Subcutaneous abdominal adipose tissue (tissue), 5 donors: Measurements from ENCODE around the gene LPXN.
A peak's percentile ranks its signal among the peaks of the same experiment; 100 is the strongest.

Experiments
- H3K27ac ChIP-seq: one replicate; pipeline ENCODE4 v1.7.0; 2013; ENCODE audit warnings: low read depth, mild to moderate bottlenecking, inconsistent platforms, low read length, moderate library complexity
- H3K27me3 ChIP-seq, 5 donors: one replicate each; pipeline ENCODE4 v1.7.0; 2013; ENCODE audit warnings: low read length in 5 of 5, inconsistent platforms in 1 of 5; ENCODE audit not compliant: control insufficient read depth in 5 of 5, insufficient read depth in 4 of 5
- H3K36me3 ChIP-seq, 5 donors: one replicate each; pipeline ENCODE4 v1.7.0; 2013; ENCODE audit warnings: low read length in 5 of 5; ENCODE audit not compliant: control insufficient read depth in 5 of 5, insufficient read depth in 5 of 5
- H3K4me1 ChIP-seq, 5 donors: one replicate each; pipeline ENCODE4 v1.7.0; 2013; ENCODE audit warnings: low read length in 5 of 5, mild to moderate bottlenecking in 3 of 5, moderate library complexity in 1 of 5; ENCODE audit not compliant: control insufficient read depth in 5 of 5, insufficient read depth in 5 of 5
- H3K4me3 ChIP-seq, 5 donors: one replicate each; pipeline ENCODE4 v1.7.0; 2013; ENCODE audit warnings: low read length in 5 of 5, low read depth in 1 of 5
- H3K9ac ChIP-seq, 5 donors: one replicate each; pipeline ENCODE4 v1.7.0; 2013; ENCODE audit warnings: low read length in 5 of 5, mild to moderate bottlenecking in 4 of 5, moderate library complexity in 3 of 5
- H3K9me3 ChIP-seq, 5 donors: one replicate each; pipeline ENCODE4 v1.7.0; 2013; ENCODE audit warnings: low read length in 5 of 5; ENCODE audit not compliant: control insufficient read depth in 5 of 5
- donor health status: healthy.
- donor health status: healthy.
- donor health status: healthy.
- donor health status: healthy.
- donor health status: healthy.

LPXN gene

DNA sequence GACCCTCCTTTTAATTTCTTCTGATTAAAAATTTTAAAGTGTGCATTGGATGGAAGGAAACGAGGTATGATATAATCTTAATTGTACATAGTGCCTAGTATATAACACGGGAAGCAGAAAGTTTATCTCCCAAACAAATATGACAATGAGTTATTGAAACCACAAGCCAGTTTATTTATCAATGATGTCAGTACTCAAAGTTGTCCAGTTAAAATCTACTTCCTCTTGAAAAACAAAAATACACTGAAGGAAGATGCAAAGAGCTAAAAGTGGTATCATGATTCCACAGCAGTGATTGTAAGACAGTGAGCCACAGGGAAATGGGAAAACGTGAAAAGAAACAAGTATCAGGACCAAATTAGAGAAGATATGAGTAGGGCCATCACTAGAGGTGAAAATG, 48.9 kb downstream of the LPXN start:
- Histone ChIP-seq H3K27me3 (no peaks in the 10 kb centered on the region), H3K9ac (no peak overlapping the region), H3K27ac (no peak overlapping the region), H3K4me3 (no peak overlapping the region), H3K36me3 (peaks cover 14 to 34% (median 21%) of the 10 kb centered on the region in 5 donors), H3K4me1 (peaks cover 0 to 8% (median 8%) of the 10 kb centered on the region in 5 donors), H3K9me3 (no peaks in the 10 kb centered on the region)

DNA sequence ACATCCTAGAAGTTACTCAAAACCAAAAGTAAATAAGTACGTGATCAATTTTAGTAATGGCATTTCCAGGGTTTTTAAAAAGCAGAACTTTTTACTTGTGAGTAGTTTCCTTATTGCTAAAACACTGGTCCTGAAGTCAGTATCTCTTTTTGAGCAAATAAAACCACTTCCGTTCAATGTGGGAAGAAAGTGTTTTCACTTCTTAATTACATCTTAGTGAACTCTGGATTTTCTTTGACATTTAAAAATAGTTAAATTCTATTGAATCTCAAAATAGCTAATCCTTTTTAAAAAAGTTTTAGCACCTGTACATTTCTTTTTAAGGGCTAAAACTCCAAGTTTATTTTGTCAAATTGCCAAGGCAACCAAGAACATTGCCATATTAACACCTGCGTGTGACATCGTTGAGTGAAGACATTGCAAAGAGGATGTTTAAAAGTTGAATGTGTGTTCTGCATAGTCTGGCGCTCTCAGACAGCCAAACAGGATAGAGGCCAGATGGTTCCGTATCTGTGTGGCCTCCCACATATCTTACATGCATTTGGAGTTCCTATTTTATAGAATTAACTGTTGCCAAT, 50.5 kb downstream of the LPXN start:
- H3K27ac ChIP-seq = no peak overlapping the region
- H3K9ac ChIP-seq = no peak overlapping the region
- H3K36me3 ChIP-seq = peaks cover 12 to 23% (median 17%) of the 10 kb centered on the region in 5 donors
- H3K4me3 ChIP-seq = no peak overlapping the region
- no peaks in the 10 kb centered on the region for H3K9me3 ChIP-seq
- H3K27me3 ChIP-seq = no peaks in the 10 kb centered on the region
- peaks cover 0 to 8% (median 8%) of the 10 kb centered on the region in 5 donors for H3K4me1 ChIP-seq

DNA sequence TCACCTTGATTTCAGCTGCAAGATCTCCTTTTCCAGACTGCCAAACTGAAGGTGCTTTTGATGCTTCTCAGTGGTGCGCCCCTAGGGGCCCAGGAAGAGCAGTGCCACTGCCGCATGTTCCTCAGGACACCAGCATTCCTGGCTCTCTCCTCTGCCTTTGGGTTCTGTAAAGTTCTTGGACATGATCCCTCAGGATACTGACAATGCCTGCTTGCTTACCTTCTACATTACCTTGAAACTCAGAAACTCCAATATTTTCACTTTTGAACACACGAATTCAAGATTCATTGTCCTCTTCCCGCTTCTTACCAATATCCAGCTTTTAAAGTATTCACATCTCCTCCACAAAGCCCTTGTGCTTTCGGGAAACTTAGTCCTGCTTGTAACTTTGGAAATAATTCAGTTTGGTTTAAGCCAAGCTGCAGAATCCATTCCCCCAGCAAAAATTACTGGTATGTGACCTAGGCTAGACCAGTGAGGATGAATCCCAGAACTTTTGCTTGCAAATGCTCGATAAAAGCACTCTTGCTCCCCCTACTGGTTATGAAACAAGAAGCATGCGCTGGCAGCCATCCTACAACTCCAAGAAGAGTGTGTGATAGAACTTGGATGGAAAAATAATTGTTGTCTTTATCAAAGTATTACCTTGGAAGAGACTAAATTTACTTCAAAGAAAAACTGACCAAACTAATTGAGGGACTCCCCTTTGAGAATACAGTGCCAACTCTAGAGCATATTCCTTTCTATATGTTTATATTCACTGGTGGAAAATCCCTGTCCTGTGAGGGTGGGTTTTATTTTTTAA, 51.2 kb downstream of the LPXN start:
- no peak overlapping the region for H3K27ac ChIP-seq
- peak overlapping the region in 1 of 5 donors; percentile 12 for H3K9ac ChIP-seq
- no peaks in the 10 kb centered on the region for H3K27me3 ChIP-seq
- peaks cover 0 to 8% (median 8%) of the 10 kb centered on the region in 5 donors for H3K4me1 ChIP-seq
- H3K9me3 ChIP-seq = no peaks in the 10 kb centered on the region
- peak overlapping the region in 4 of 5 donors; percentile 4 to 42 (median 34) for H3K4me3 ChIP-seq
- peaks cover 12 to 21% (median 12%) of the 10 kb centered on the region in 5 donors for H3K36me3 ChIP-seq

DNA sequence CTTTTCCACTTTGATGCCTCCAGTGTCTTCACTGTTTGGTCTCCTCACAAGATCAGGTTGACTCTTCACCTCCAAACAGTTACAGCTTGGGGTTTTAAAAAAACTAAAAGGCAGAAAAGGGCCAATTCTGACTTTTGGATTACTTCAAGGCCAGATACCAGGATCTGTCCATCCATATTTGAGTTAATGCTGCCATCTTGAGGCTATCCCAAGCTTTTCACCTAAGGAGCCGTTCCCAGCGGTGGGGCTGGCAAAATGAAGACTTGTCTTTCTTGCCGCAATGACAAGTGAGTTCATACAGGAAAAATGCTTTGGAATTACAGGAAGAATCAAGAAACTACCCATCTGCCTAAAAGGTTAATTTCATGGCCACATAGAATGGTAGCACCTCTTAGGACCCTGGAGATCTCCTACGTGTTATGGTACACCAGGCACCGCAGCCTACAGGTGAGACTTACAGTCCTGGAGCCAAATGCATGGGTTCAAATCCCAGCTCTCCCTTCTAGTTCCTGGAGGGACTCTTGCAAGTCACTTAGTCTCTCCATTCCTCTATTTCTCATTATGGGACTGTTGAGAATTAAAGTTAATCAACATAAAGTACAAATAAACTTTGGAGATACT, 61.8 kb downstream of the LPXN start:
- H3K9ac ChIP-seq = no peak overlapping the region
- peaks cover 0 to 3% (median 0%) of the 10 kb centered on the region in 5 donors for H3K27me3 ChIP-seq
- no peak overlapping the region for H3K27ac ChIP-seq
- peaks cover 0 to 2% (median 0%) of the 10 kb centered on the region in 5 donors for H3K4me1 ChIP-seq
- H3K9me3 ChIP-seq = no peaks in the 10 kb centered on the region
- no peaks in the 10 kb centered on the region for H3K36me3 ChIP-seq
- no peak overlapping the region for H3K4me3 ChIP-seq

DNA sequence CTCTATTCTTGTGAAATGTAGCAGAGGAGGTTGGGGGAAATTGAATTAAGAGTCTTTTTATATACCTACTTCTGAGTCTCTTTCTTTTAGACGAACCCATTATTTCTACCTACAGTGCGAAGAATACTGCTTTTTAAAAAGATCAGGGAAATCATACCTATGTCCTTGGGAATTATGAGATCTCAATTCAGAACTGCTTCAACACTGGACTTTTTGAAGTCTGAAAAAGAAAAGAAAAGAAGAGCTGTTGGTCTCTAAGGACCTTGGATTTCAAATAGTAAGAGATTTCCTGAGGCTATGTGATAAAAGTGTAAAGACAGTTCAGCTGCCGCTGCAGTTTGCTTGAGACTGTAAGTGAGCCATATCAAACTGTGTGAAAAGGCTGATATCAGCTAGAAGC, 64.0 kb downstream of the LPXN start:
- H3K9ac ChIP-seq = no peak overlapping the region
- H3K27me3 ChIP-seq = no peaks in the 10 kb centered on the region
- H3K36me3 ChIP-seq = no peaks in the 10 kb centered on the region
- no peaks in the 10 kb centered on the region for H3K9me3 ChIP-seq
- H3K4me3 ChIP-seq = no peak overlapping the region
- H3K27ac ChIP-seq = no peak overlapping the region
- peaks cover 0 to 2% (median 0%) of the 10 kb centered on the region in 5 donors for H3K4me1 ChIP-seq

DNA sequence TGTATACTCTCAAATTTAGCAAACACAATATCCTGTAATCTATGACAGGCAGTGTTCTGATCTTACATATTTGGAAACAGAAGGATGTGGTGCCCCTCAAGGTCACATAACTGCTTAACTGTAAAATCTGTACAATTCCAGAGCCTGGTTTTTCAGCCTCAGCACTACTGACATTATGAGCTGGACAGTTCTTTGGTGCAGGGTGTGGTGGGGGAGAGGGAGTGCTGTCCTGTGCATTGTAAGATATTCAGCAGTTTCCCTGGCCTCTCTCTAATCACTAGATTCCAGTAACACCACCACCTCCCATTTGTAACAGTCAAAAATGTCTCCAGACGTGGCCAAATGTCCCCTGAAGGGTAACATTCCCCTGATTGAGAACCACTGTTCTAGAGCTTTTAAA, 65.9 kb downstream of the LPXN start:
- no peaks in the 10 kb centered on the region for H3K9me3 ChIP-seq
- no peak overlapping the region for H3K9ac ChIP-seq
- H3K27ac ChIP-seq = no peak overlapping the region
- H3K4me3 ChIP-seq = no peak overlapping the region
- H3K4me1 ChIP-seq = peaks cover 0 to 2% (median 0%) of the 10 kb centered on the region in 5 donors
- H3K27me3 ChIP-seq = no peaks in the 10 kb centered on the region
- no peaks in the 10 kb centered on the region for H3K36me3 ChIP-seq

DNA sequence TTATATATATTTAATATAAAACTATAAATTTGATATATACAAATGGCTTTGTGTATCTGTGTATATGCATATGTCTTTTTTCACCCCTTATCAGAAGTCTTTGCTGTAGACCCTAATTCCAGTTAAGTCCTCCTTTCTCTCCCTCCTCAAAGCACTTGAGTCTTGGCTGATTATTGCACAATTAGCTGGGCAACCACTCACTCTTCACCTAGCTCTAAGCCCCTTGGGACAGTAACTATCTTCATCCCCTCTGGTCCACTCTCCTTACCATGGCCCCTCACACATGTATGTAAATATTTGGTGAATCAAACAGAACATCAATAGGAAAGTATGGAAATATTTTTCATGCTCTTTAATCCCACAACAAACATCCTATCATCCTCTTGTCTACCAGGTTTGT, 66.8 kb downstream of the LPXN start:
- no peak overlapping the region for H3K9ac ChIP-seq
- H3K4me1 ChIP-seq = peaks cover 0 to under 1% (median 0%) of the 10 kb centered on the region in 5 donors
- H3K27ac ChIP-seq = no peak overlapping the region
- no peaks in the 10 kb centered on the region for H3K9me3 ChIP-seq
- no peaks in the 10 kb centered on the region for H3K36me3 ChIP-seq
- no peak overlapping the region for H3K4me3 ChIP-seq
- H3K27me3 ChIP-seq = no peaks in the 10 kb centered on the region

DNA sequence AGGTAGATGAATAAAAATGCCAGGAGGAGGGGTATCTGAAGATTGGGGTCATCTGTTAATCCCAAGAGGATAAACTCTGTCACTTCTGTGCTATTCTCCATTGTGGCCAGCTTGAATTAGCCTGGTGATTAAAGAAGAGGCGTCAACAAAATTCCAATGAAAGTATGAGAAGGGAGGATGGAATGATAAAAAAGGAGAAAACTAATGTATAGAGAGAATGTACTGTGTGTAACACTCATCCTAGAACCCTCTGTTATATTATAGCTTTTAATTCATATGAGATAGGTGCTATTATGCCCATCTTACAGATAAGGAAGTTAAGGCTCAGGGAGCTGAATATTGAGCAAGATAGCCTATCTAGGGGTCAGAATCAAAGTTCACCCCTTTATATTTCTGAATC, 67.7 kb downstream of the LPXN start, which contains the start of gene OR5B21:
TSS of gene OR5B21 (minus strand) at position 101 of the 400 bp plus-strand sequence. CDS start at position 101, 0 bp downstream.
- Histone ChIP-seq H3K36me3 (no peaks in the 10 kb centered on the region), H3K27me3 (no peaks in the 10 kb centered on the region), H3K9me3 (no peaks in the 10 kb centered on the region), H3K4me1 (no peaks in the 10 kb centered on the region), H3K27ac (no peak within 1 kb of the TSS), H3K9ac (no peak within 1 kb of the TSS), H3K4me3 (no peak within 1 kb of the TSS)

DNA sequence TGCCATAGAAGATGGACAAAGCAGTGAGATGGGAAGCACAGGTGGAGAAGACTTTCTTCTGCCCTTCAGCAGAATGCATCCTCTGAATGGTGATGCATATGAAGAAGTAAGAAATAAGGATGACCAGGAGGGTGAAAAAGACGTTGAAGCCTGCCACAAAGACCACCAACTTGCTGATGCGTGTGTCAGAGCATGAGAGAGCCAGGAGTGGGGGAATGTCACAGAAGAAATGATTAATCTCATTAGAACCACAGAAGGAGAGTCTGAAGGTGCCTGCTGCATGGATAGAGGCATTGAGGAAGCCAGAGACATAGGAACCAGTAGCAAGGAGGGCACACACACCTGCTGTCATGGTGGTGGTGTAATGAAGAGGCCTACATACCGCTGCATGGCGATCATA, 68.3 kb downstream of the LPXN start:
- Histone ChIP-seq H3K27ac (no peak overlapping the region), H3K4me1 (no peaks in the 10 kb centered on the region), H3K4me3 (no peak overlapping the region), H3K27me3 (no peaks in the 10 kb centered on the region), H3K36me3 (no peaks in the 10 kb centered on the region), H3K9ac (no peak overlapping the region), H3K9me3 (no peaks in the 10 kb centered on the region)

DNA sequence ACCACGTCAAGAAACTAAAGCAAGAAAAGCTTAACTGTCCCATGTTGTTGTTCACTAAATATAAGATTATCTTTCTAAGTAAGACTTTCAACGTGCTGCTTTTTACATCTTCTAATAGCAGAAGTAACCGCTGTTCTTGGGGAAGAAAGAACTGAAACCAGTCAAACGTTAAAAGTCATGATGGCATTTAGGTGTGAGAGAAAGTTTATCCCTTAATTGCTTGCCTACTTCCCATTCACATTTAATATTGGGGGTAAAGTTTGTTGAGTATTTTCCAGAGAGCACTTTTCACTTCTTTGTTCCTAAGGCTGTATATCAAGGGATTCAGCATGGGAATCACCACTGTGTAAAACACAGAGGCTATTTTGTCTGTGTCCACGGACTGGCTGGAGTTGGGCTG, 68.7 kb downstream of the LPXN start:
- Histone ChIP-seq H3K27me3 (no peaks in the 10 kb centered on the region), H3K4me3 (no peak overlapping the region), H3K9ac (no peak overlapping the region), H3K27ac (no peak overlapping the region), H3K4me1 (no peaks in the 10 kb centered on the region), H3K9me3 (no peaks in the 10 kb centered on the region), H3K36me3 (no peaks in the 10 kb centered on the region)
